PC-3 (cell line): ENCODE measurements around the gene SEMA4C.

Experiments
- CTCF ChIP-seq: fragments of 300-600 bp; sonication (generic); conservative IDR thresholded peaks from 2 replicates; pipeline ENCODE4 v1.5.1; 2017; ENCODE audit warnings: antibody characterized with exemption, low read depth, mild to moderate bottlenecking, low read length
- EZH2 ChIP-seq: fragments of 300-600 bp; sonication (generic); IDR thresholded peaks from one replicate; pipeline ENCODE4 v1.6.1; 2017; ENCODE audit warnings: antibody characterized with exemption, mild to moderate bottlenecking, low read length; ENCODE audit not compliant: unreplicated experiment
- EZH2phosphoT487 ChIP-seq: fragments of 300-600 bp; sonication (generic); IDR thresholded peaks from 2 replicates; pipeline ENCODE4 v1.6.1; 2018; ENCODE audit warnings: mild to moderate bottlenecking, antibody characterized with exemption, low read length, borderline replicate concordance

GRCh38 chr2:96866586-96866985 lies 3.3 kb downstream of the SEMA4C start:
- TF ChIP-seq CTCF (no peak), EZH2phosphoT487 (no peak), EZH2 (no peak)
